HG03064 (cell line): Measurements from ENCODE around the gene MN1.
"Not testable (repeated sequence)": the region's sequence is repeated elsewhere in the genome, so short reads cannot be mapped to it uniquely, and the experiment has no call there.

Experiments used
- ATAC-seq: cut with Tn5 transposase; IDR thresholded peaks from one replicate; pipeline ENCODE4 v1.9.1; 2021; ENCODE audit warnings: low read depth; ENCODE audit not compliant: unreplicated experiment

The MN1 gene

DNA sequence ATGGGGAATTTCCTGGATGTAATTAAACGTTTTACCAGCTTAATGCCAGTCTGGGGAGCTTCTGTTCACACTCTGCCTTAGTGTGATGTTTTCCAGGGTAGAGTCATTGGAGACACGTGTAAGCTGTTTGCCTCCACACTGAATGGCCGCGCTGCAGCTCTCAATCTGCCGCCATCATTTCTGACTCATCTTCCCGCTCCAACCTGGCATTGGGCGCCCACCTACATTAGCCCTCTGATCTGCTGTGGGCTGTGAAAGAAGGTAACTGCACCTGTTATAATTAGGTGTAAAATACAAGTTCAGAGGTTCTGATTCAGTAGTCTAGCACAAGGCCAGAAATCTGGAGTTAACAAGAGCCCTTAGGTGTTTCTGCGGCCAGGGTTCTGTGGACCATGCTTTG, 54.6 kb downstream of the MN1 start:
- ATAC-seq, result no peak

- ATAC-seq, result no peak
These were observed 55.7 kb downstream of the MN1 start for GRCh38 chr22:27745809-27746208.

- ATAC-seq, result no peak
These were observed 56.4 kb downstream of the MN1 start for GRCh38 chr22:27745154-27745553.

DNA sequence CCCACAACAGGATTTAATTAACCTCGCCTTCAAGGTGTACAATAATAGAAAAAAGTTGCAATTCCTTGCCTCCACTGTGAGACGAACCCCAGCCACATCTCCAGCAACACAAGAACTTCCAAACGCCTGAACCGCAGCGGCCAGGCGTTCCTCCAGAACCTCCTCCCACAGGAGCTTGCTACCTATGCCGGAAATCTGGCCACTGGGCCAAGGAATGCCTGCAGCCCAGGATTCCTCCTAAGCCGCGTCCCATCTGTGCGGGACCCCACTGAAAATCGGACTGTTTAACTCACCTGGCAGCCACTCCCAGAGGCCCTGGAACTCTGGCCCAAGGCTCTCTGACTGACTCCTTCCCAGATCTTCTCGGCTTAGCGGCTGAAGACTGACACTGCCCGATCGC, 57.5 kb downstream of the MN1 start:
- not testable (repeated sequence) for ATAC-seq

DNA sequence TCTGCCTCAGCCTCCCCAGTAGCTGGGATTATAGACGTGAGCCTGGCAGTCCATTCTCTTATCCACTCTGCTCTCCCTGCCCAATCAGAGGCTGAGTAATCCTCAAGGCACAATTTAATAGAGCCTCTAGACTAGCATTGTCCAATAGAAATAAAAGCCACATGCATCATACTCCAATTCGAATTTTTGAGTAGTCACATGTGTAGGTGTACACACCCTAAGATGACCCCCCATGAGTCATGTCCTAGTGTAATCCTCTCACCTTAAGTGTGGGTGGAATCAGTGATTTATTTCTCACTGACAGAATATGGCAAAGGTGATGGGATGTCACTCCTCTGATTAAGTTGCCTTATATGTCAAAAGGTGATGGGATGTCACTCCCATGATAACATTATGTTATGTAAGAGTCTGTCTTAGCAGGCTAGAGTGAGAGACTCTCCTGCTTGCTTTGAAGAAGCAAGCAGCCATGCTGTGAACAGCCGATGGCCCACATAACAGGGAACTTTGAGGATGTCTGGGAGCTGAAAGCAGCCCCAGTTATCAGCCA, 61.3 kb downstream of the MN1 start:
- ATAC-seq, result no peak

DNA sequence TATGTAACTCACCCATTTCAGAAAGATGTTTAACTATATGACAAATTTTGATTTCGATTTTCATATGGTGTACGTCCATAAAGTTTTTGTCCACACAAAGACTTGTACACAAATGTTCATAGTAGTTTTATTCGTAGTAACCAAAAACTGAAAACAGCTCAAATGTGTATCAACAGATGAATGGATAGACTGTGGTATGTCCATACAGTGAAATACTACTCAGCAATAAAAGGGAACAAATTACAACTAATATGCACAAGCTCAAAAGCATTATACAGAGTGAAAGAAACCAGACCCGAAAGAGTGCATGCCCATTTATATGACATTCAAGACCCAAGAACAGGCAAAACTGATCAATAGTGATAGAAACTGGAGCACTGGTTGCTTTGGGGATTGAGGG, 64.0 kb downstream of the MN1 start:
- ATAC-seq, result no peak

- no peak for ATAC-seq
These were observed 67.5 kb downstream of the MN1 start for GRCh38 chr22:27734066-27734465.

- ATAC-seq, result no peak
These were observed 68.7 kb downstream of the MN1 start for GRCh38 chr22:27732841-27733240.

DNA sequence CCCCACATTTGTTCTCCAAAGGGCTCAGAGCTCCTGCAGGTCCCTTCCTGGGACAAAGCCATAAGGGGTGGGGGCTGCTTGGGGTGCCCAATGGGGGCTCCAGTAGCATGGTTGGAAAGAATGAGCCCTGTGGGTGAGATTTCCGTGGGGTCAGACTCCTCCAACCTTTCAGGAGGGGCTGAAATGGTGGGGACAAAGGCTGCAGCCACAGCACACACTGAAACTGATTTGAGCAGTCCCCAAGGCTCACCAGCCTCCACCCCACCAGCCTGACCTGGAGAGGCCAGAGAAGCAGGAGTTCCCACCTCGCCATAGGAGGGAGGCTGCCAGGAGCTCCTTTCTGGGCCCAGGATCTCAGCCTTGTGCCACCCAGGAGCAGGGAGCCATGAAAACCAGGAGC, 69.2 kb downstream of the MN1 start:
- no peak for ATAC-seq

- ATAC-seq, result no peak
These were observed 69.9 kb downstream of the MN1 start for GRCh38 chr22:27731621-27732020.

DNA sequence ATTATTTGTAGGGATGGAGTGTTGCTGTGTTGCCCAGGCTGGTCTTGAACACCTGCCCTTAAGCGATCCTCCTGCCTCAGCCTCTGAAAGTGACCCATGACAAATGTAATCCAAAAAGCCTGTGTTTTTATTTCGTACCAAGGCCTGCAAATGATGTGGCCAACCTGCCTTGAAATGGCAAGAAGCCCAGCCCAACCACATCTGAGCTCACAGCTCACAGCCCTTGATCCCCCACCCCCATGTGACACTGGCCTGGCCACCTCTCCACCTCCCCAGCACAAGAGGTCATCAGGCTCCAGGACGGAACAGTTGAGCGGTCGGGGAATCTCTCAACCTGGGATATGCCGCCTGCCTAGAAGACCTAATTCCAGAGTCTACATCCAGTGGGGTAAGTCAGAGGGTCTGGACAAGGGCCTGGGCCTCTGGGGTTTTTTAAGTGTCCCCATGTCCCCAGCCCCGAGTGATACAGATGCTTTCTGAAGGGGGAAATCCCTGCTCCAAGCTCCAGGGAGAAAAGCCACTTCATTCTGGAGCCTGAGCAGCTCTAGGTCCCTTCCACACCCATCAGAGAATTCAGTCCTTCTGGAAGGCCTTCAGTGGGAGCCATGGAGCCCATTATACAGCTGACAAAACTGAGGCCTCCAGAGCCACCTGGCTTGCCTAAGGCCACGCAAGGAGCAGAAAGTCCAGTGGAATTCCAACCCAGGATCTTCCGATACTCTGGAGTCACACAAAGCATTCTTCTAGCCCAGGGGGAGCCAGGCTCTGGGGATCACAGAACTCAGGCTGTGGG, 70.7 kb downstream of the MN1 start:
- ATAC-seq, result no peak

- ATAC-seq, result no peak
These were observed 72.3 kb downstream of the MN1 start for GRCh38 chr22:27729246-27729645.

DNA sequence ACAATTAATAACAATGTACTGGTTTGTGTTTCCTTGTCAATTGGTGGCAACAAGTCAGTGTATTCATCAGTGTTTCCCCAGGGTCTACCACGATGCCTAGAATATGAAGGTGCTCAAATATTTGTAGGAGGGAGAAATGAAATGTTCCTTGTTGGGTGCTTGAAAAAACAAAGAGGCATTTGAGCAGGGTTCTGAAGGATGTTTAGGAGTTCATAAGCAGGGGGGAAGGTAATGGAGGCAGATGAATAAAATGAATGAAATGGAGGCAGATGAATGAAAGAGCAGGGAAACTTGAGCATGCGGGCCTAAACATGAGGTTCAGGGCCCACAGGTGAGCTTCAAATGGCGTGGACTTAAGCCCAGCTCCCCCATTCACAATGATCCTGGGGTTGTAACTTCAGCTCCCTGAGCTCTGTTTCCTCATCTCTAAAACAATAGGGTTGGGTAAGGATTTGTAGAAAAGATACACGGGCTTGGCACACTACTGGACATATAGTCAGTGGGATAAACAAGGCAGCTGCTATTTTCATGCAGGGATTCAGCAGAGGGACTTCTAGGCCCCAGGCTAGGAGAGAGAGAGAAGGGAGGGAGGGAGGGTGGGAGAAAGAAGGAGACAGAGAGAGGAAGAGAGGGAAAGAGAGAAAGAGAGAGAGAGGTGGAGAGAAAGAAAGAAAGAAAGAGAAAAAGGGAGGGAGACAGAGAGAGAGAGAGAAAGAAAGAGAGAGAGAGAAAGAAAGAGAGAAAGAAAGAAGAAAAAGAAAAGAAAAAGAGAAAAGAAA, 73.7 kb downstream of the MN1 start:
- ATAC-seq, result no peak

- no peak for ATAC-seq
These were observed 74.7 kb downstream of the MN1 start for GRCh38 chr22:27726686-27727449.

GRCh38 chr22:27726331-27726685, 75.2 kb downstream of the MN1 start:
- ATAC-seq, result no peak

- no peak for ATAC-seq
These were observed 75.9 kb downstream of the MN1 start for GRCh38 chr22:27725661-27726060.

GRCh38 chr22:27724709-27725108, 76.8 kb downstream of the MN1 start:
- ATAC-seq, result no peak

DNA sequence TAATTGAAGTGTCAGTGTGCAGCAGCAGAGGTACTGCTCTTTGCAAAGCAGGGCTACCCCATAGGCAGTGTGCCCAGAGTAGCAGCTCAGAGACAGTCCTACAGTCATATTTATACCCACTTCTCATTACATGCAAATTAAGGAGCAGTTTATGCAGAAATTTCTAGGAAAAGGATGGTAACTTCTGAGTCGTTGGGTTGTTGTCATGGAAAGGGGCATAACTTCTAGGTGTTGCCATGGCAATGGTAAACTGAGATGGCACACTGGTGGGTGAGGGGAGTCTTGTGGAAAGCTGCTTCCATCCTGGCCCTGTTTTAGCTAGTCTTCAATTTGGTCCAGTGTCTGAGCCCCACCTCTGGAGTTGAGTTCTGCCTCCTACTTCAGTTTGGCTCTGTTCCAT, 77.4 kb downstream of the MN1 start:
- no peak for ATAC-seq

DNA sequence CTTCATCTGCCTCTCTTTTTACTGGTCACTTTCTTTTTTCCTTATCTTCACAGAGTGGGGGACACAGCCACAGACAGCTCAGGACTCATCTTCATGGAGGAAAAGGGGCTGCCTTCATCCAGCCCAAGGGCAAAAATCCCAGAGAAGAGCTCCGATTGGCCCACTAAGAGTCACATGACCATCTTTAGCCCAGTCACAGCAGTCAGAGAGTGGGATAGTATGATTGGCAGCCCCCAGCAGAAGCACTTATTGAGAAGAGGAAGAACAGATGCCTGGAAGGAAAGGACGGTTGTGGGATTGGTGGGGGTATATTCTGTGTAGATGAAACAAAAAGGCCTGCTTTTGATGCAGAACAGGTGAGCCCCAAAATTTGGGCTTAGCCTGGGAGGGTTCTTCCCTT, 77.8 kb downstream of the MN1 start:
- no peak for ATAC-seq

DNA sequence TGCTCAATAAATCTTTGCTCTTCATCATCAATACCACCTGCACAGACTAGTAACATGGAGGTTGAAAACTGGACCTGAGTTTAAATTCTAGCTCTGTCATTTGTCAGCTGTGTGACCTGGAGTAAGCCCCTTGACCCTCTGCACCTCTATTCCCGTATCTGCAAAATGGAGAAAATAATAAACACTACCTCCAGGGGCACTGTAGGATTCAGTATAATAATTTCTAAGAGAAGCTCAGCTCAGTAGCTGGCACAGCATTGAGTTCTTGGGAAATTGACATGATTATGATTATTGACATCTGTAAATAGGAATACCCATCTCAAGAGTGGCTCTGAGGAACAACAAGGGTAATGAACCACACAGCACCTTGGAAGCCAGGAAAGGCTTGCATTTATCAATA, 78.4 kb downstream of the MN1 start:
- no peak for ATAC-seq

DNA sequence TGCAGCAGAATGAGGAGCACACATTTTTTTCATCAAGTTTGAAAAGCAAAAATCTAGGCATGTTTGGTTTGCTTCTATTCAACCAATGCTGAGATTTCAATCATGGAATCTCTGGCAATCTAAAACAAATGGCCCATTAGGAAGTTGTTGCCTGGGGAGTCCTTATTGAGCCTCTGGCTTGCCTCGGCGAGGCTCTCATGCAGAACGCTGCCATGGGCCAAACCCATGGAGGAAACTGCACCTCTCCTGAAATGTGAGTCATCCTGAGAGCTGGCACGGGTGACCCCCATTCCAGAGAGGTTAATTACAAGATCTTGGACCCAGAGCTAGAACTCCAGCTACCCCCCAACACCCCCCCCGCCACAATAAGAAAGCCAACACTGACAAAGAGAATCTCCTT, 80.7 kb downstream of the MN1 start:
- no peak for ATAC-seq
